HG02870 (cell line): ENCODE data around the gene SFXN5.
"Not testable (repeated sequence)": the region's sequence is repeated elsewhere in the genome, so short reads cannot be mapped to it uniquely, and the experiment has no call there.

ENCODE experiments used
- ATAC-seq: cut with Tn5 transposase; IDR thresholded peaks from one replicate; pipeline ENCODE4 v1.9.1; 2021; ENCODE audit warnings: mild to moderate bottlenecking, moderate library complexity; ENCODE audit not compliant: unreplicated experiment

SFXN5 gene

GRCh38 chr2:73071360-73072128 lies at the start of gene SFXN5:
TSS of gene SFXN5 (minus strand) at chr2:73071712. CDS start at chr2:73071705, 7 bp downstream.
- peak; percentile 92 for ATAC-seq

- not testable (repeated sequence) for ATAC-seq
These were observed 48.2 kb upstream of the SFXN5 start for GRCh38 chr2:73119611-73120239.

GRCh38 chr2:73117441-73117840 lies 45.9 kb upstream of the SFXN5 start:
- no peak for ATAC-seq

GRCh38 chr2:73116182-73116960 lies 44.9 kb upstream of the SFXN5 start:
- no peak for ATAC-seq

GRCh38 chr2:73114273-73114867 lies 42.9 kb upstream of the SFXN5 start:
- ATAC-seq, result no peak

- peak; percentile 76 for ATAC-seq
These were observed 41.7 kb upstream of the SFXN5 start, which contains the start of gene RAB11FIP5 for GRCh38 chr2:73112913-73113854. TSS of gene RAB11FIP5 (minus strand) at chr2:73112948. CDS start at chr2:73112777, 171 bp downstream.

- peak; percentile 18 for ATAC-seq
These were observed 40.8 kb upstream of the SFXN5 start for GRCh38 chr2:73112026-73112912.

- ATAC-seq, result no peak
These were observed 39.8 kb upstream of the SFXN5 start for GRCh38 chr2:73111073-73112025.

- no peak for ATAC-seq
These were observed 38.9 kb upstream of the SFXN5 start for GRCh38 chr2:73110168-73111072.

GRCh38 chr2:73109431-73110167 lies 38.1 kb upstream of the SFXN5 start:
- ATAC-seq, result no peak

GRCh38 chr2:73107211-73107926 lies 35.9 kb upstream of the SFXN5 start:
- no peak for ATAC-seq

- no peak for ATAC-seq
These were observed 35.3 kb upstream of the SFXN5 start for GRCh38 chr2:73106791-73107190.

GRCh38 chr2:73105511-73105971 lies 34.0 kb upstream of the SFXN5 start:
- no peak for ATAC-seq

- ATAC-seq, result no peak
These were observed 33.4 kb upstream of the SFXN5 start for GRCh38 chr2:73104933-73105332.

GRCh38 chr2:73103018-73103542 lies 31.6 kb upstream of the SFXN5 start:
- ATAC-seq, result no peak
